IMR-90 (cell line): Measurements from ENCODE around the gene ADAM21.

ENCODE experiments used
- POLR2A ChIP-seq: IDR thresholded peaks from 2 replicates; pipeline ENCODE4 v1.6.1; 2012; ENCODE audit warnings: mild to moderate bottlenecking, low read depth, low read length
- TF ChIP-seq, protein P1 (sequence below): conservative IDR thresholded peaks from 2 replicates; pipeline ENCODE4 v1.5.1; 2012; ENCODE audit warnings: mild to moderate bottlenecking, low read depth, low read length, improper control_type of control experiment

DNA sequence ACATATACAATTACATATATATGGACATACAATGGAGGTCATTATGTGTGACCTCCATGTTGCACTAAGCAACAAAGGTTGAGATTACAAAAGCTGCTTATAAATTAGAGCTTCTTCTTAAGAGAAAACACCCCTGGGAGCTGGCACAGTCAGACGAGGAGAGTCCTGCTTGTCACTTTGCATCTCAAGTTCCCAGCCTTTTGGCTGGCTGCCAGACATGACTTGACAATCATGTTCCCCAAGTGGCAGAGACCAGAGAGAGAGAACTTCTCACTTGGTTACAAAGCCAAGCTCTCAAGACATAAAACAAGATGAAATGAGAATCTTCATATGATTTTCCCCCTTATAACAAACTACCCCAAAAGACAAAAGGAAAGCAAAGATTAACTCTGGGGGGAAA, 26.6 kb upstream of the ADAM21 start:
- TF ChIP-seq, protein P1, sequence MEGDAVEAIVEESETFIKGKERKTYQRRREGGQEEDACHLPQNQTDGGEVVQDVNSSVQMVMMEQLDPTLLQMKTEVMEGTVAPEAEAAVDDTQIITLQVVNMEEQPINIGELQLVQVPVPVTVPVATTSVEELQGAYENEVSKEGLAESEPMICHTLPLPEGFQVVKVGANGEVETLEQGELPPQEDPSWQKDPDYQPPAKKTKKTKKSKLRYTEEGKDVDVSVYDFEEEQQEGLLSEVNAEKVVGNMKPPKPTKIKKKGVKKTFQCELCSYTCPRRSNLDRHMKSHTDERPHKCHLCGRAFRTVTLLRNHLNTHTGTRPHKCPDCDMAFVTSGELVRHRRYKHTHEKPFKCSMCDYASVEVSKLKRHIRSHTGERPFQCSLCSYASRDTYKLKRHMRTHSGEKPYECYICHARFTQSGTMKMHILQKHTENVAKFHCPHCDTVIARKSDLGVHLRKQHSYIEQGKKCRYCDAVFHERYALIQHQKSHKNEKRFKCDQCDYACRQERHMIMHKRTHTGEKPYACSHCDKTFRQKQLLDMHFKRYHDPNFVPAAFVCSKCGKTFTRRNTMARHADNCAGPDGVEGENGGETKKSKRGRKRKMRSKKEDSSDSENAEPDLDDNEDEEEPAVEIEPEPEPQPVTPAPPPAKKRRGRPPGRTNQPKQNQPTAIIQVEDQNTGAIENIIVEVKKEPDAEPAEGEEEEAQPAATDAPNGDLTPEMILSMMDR, result no peak
- no peak for TF ChIP-seq POLR2A
